ENCODE measurements around the gene KCNK2.
"Not testable (repeated sequence)": the region's sequence is repeated elsewhere in the genome, so short reads cannot be mapped to it uniquely, and the experiment has no call there.

Gene KCNK2

GRCh38 chr1:215160351-215160750 is 77.8 kb downstream of the KCNK2 start:
- no peak for DNase-seq

GRCh38 chr1:215163144-215163543 is 80.6 kb downstream of the KCNK2 start:
- DNase-seq = not testable (repeated sequence)

- no peak for DNase-seq
Observed at GRCh38 chr1:215166886-215167285, 84.3 kb downstream of the KCNK2 start.

DNA sequence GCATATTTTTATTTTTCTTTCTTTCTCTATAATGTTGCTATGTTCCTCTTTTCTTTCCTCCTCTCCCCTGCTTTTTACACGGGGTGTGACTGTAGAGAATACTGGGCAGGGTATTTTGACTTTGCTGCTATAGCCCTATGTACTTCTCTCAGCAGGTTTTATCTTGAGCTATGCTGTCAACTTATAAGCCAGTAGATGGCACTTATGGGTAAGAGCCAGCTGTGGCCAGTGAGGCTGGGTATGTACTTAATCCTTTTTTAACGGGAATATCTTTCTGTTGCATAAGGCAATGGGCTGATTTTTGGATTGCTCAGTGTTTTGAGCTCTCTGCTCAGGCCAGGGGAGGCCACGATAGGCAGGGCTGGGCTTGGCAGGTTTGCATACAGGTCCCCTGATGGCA is 99.0 kb downstream of the KCNK2 start:
- no peak for DNase-seq

DNA sequence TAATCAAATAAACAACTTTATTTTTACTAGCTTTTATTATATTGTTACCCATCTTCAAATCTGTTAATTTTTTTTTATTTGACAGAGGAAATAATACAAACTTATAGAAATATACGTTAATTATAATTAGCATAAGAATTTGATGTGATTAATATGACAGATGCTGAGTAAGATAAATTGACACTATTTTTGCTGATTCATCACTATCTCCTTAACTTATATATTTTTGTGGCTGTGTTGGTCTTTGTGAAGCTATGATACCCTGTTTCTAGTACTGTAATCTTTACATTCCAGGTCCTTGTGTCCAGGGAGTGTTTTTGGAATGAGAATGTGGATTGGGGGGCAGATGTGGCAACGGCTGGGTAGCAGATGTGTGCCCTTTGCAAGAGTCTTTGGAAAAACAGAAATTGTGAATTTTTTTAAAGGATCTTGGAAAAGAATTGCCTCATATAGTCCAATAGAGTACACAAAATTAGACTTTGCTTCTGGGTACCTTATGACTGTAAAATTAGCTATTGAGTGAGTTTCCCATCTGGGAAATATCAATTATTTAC is 102.6 kb downstream of the KCNK2 start:
- DNase-seq = no peak

GRCh38 chr1:215188302-215188950 is 105.9 kb downstream of the KCNK2 start:
- no peak for DNase-seq

- DNase-seq = no peak
Observed at GRCh38 chr1:215192306-215192705, 109.8 kb downstream of the KCNK2 start.

DNA sequence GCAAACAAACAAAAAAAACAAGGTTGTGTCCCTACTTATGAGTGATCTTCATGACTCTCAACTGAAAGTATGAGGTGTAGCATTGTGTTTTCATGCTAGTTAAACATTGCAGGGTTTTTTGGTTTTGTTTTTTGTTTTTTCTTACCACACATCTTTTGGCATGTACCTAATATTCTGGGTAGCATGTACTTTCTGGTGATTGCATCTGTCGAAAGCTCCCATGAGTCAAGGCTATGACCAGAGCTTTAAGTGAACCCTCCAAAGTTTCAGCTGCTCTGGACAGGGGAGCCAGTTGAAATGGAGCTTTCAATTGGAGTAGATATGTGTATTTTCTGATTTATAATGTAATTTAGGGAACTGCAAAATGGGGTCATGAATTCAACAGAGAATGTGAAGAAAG is 115.5 kb downstream of the KCNK2 start:
- DNase-seq = no peak

DNA sequence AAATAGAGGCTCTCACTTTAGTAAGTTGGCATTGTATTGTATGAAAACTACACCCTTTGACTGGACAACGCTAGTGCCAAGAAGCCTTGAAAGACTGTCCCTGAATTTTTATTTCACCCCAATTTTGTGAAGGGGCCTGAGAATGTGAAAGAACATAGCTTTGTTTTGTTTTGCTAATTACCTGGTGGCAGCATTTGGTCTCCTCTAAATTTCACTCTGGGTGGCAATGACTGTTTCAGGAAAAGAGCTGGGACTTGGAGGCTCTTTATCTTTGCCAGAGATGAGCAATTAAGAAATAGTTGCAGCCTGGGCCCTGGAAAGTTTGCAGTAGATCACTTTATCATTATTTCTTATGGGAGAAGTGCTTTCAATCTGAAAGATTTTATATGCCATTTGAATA is 117.6 kb downstream of the KCNK2 start:
- no peak for DNase-seq

DNA sequence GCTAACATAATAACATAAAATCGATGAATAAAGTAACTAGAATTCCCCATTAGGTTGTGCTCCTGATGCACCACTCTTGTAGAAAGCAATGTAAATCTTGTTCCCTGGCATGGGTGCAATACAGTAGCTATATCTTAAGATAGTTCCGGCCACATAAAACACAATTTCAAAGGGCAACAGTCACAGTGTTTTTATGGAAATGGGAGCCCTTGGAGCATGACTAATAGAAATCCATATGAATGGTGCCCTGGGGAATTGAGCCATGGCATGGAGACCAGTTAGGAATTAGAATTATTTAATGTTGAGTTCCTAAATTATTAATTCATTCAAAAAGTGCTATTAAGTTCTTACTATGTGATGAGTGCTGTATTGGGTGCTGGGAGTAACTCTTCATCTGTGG is 118.7 kb downstream of the KCNK2 start:
- DNase-seq = no peak

GRCh38 chr1:215202868-215203267 is 120.3 kb downstream of the KCNK2 start:
- no peak for DNase-seq

- DNase-seq = no peak
Observed at GRCh38 chr1:215210167-215210566, 127.6 kb downstream of the KCNK2 start.

DNA sequence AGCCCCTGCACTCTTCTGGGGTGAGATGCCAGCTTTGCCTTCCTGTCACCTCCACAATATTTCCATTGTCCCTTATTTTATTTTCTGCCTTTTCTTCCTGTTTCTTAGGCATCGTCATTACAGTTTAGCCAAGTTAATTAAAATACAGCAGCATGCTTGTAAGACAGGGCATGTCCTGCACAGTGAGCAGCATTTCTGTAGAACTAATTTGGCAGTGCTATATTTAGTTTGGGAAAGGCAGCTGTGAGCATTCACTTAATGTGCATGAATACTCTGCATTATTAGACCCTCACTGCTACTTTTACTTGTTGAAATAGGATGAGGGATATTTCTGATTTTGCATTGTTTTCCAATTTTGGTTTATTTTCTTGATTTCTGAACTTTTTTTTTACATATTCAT is 133.3 kb downstream of the KCNK2 start:
- no peak for DNase-seq

- no peak for DNase-seq
Observed at GRCh38 chr1:215219372-215219771, 136.8 kb downstream of the KCNK2 start.

- DNase-seq = no peak
Observed at GRCh38 chr1:215220346-215220745, 137.8 kb downstream of the KCNK2 start.

- no peak for DNase-seq
Observed at GRCh38 chr1:215226757-215227156, 144.2 kb downstream of the KCNK2 start.

DNA sequence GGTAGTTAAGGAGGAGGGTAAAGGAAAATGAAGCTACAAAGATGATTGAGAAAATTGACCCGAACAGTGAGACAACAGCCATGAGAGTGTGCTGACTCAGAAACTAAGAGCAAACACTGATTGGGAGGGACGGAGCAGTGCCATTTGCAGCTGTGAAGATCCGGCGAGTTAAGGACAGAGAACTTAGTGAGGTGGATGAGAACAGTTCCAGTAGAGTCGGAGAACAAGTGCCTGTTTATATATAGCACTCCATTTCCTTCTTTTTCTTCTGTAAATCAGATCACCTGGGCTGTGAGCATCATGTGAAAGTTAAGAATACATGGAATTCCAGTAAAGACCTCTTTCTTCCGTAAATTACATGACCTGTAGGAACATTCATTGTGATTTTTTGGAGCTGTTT is 145.7 kb downstream of the KCNK2 start:
- no peak for DNase-seq

DNA sequence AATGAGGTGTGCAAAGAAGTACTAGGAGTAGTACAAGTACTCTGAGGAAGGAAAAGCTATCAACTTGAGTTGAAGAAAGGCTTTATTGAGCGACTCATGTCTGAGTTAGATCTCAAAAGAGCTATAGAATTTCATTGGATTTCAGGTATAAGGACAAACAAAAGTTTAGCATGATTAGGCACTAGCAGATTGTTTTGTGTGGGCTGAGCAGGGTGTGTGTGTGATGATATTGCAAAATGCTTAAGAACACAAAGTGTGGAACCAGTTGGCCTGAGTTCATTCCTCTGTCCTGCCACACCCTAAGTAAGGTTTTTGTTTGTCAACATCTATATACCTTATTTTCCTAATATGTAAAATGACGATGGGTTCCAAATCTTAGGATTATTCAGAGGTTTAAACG is 158.9 kb downstream of the KCNK2 start:
- DNase-seq = no peak

GRCh38 chr1:215243345-215244054 is 161.0 kb downstream of the KCNK2 start:
- no peak for DNase-seq

DNA sequence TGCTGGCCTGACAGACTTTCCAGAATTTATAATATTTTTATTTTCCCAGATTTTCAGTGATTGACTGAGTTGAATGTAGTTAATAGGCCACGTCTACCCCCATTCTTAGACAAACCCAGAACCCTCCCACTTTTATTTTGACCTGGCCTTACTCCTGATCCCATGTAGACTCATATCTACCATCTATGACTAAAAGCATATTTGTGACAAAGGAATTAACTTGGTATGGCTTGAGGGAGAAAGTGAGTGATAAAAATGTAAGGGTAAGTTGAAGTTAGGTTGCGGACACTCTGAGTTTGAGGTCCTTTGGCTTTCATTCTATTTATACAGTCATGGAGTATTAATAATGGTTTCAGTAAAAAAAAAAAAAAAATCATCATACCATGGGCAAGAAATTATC is 168.4 kb downstream of the KCNK2 start:
- DNase-seq = no peak

DNA sequence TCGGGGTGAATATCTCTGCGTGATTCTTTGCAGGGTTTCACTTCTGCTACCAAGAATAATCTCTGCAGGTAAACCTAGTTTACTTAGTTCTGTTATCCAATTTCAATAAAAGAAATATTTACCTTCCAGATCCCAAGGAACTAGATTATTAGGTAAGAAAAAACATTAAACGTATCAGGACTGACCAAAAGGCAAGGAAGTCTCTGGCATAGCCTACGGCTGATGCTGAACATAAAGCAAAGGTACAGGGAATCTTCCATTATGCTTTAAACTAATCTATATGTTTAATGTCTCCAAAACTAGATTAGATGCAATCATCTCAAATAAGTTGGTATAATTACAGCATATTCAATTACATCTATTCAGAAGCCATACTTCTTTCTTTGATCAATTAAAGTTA is 168.9 kb downstream of the KCNK2 start:
- DNase-seq = no peak

- no peak for DNase-seq
Observed at GRCh38 chr1:215252164-215252563, 169.6 kb downstream of the KCNK2 start.

DNA sequence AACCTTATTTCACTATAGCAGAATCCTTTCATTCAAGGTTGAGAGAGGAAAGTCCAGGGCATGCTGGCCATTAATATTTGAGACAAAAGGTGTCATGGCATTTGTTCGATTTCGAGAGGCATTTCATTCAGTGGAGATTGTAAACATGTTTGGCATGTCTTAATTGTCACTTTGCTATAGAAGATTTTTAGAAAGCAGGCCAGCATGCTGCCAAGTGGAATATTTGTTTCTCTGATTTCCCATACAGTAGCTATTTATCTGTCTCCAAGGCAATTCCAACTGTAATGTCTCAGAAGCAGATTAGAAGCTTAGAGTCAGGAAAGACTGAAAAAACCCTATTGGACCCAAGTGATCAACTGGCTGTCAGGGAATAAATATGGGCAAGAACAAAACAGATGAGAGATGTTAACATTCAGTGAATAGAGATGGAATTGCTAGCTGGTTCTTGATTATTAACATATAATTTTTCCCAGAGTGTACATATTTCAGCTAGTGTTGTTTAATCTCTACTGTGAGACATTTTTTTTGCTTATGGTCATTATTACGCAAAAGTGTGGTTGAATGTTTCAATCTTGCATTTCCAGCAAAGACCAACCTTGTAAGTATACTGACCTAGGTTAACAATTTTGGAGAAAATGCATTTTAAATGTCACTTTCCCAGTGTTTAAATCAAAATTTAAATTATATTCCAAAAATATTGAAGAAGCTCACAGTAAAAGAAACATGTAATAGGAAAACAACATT is 174.6 kb downstream of the KCNK2 start:
- no peak for DNase-seq

DNA sequence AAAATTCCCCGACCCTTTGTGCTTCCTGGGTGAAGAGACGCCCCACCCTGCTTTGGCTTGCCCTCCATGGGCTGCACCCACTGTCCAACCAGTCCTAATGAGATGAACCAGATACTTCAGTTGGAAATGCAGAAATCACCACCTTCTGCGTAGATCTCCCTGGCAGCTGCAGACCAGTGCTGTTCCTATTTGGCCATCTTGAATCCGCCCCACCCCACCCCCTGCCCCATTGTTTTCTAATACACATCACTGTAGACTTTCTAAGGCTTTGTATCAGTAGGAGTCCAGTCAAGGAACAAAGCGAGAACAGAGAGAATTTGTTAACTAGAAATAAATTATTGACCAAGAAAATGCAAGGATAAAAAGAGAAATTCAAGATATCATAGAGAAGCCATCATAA is 178.2 kb downstream of the KCNK2 start:
- no peak for DNase-seq

All from activated CD4-positive, alpha-beta T cell treated with anti-CD3 and anti-CD28 coated beads, Interleukin-2, amount 50 U/mL, for 48 hours (primary cell).